H9 (cell line): Measurements from ENCODE around the gene L3MBTL4. TPM values are rescaled to one million over a fixed set of nuclear protein-coding genes. Genes with fewer than 3 reads are reported as not detected.

Experiments
- DNase-seq: peaks from one replicate; pipeline ENCODE4 v3.0.0-alpha.2; 2017
- H2AFZ ChIP-seq: one replicate; pipeline ENCODE4 v1.6.1; 2013; ENCODE audit warnings: mild to moderate bottlenecking, low read length, control low read depth, moderate library complexity
- H2AK5ac ChIP-seq: 2 replicates; pipeline ENCODE4 v1.6.1; 2013; ENCODE audit warnings: low read length, control low read depth, mixed read lengths; ENCODE audit not compliant: insufficient read length
- H2BK120ac ChIP-seq: one replicate; pipeline ENCODE4 v1.6.1; 2013; ENCODE audit warnings: low read depth, mild to moderate bottlenecking, low read length, control low read depth, inconsistent platforms; ENCODE audit not compliant: poor library complexity, severe bottlenecking
- H2BK12ac ChIP-seq: 2 replicates; pipeline ENCODE4 v1.6.1; 2013; ENCODE audit warnings: low read length, control low read depth, mixed read lengths, low read depth; ENCODE audit not compliant: insufficient read length
- H2BK15ac ChIP-seq: 2 replicates; pipeline ENCODE4 v1.6.1; 2013; ENCODE audit warnings: low read depth, low read length, control low read depth
- H2BK20ac ChIP-seq: one replicate; pipeline ENCODE4 v1.6.1; 2013; ENCODE audit warnings: low read depth, mild to moderate bottlenecking, low read length, control low read depth, inconsistent platforms; ENCODE audit not compliant: poor library complexity, severe bottlenecking
- H2BK5ac ChIP-seq: 2 replicates; pipeline ENCODE4 v1.6.1; 2013; ENCODE audit warnings: low read length, control low read depth, mixed read lengths; ENCODE audit not compliant: insufficient read length
- H3K14ac ChIP-seq: 2 replicates; pipeline ENCODE4 v1.6.1; 2013; ENCODE audit warnings: low read length, control low read depth; ENCODE audit not compliant: insufficient read depth
- H3K18ac ChIP-seq: 2 replicates; pipeline ENCODE4 v1.6.1; 2013; ENCODE audit warnings: low read depth, mild to moderate bottlenecking, mixed read lengths, low read length, control low read depth; ENCODE audit not compliant: insufficient read length
- H3K23ac ChIP-seq: 2 replicates; pipeline ENCODE4 v1.6.1; 2013; ENCODE audit warnings: low read length, control low read depth, mixed read lengths, low read depth; ENCODE audit not compliant: insufficient read length
- H3K23me2 ChIP-seq: 2 replicates; pipeline ENCODE4 v1.6.1; 2013; ENCODE audit warnings: low read depth, mild to moderate bottlenecking, mixed read lengths, low read length, control low read depth; ENCODE audit not compliant: insufficient read length, poor library complexity, severe bottlenecking
- H3K27ac ChIP-seq: 2 replicates; pipeline ENCODE4 v1.5.1; 2013; ENCODE audit warnings: low read length, control low read depth, mixed read lengths, low read depth; ENCODE audit not compliant: insufficient read length
- H3K27me3 ChIP-seq: 2 replicates; pipeline ENCODE4 v1.6.1; 2013; ENCODE audit warnings: low read length, control low read depth, inconsistent platforms; ENCODE audit not compliant: insufficient read depth
- H3K4ac ChIP-seq: 2 replicates; pipeline ENCODE4 v1.6.1; 2013; ENCODE audit warnings: low read depth, mild to moderate bottlenecking, control low read depth, inconsistent platforms, low read length, moderate library complexity
- H3K4me1 ChIP-seq: 2 replicates; pipeline ENCODE4 v1.6.1; 2013; ENCODE audit warnings: low read length, control low read depth, inconsistent platforms; ENCODE audit not compliant: insufficient read depth
- H3K4me2 ChIP-seq: 2 replicates; pipeline ENCODE4 v1.6.1; 2013; ENCODE audit warnings: low read length, control low read depth, mixed read lengths; ENCODE audit not compliant: insufficient read length, insufficient read depth
- H3K56ac ChIP-seq: 2 replicates; pipeline ENCODE4 v1.6.1; 2013; ENCODE audit warnings: low read depth, mild to moderate bottlenecking, mixed read lengths, low read length, control low read depth; ENCODE audit not compliant: insufficient read length
- H3K79me1 ChIP-seq: 2 replicates; pipeline ENCODE4 v1.6.1; 2013; ENCODE audit warnings: low read depth, mild to moderate bottlenecking, moderate library complexity, low read length, control low read depth, inconsistent platforms; ENCODE audit not compliant: insufficient read depth, poor library complexity, severe bottlenecking
- H3K79me2 ChIP-seq: 2 replicates; pipeline ENCODE4 v1.6.1; 2013; ENCODE audit warnings: low read length, control low read depth, inconsistent platforms; ENCODE audit not compliant: insufficient read depth
- H3K9ac ChIP-seq: 2 replicates; pipeline ENCODE4 v1.6.1; 2013; ENCODE audit warnings: low read length, control low read depth, mixed read lengths; ENCODE audit not compliant: insufficient read length; ENCODE audit errors: extremely low read depth
- H3K9me3 ChIP-seq: one replicate; pipeline ENCODE4 v1.6.1; 2013; ENCODE audit warnings: low read depth, low read length, inconsistent platforms; ENCODE audit not compliant: control insufficient read depth
- H3T11ph ChIP-seq: one replicate; pipeline ENCODE4 v1.6.1; 2013; ENCODE audit warnings: mild to moderate bottlenecking, low read length, control low read depth, inconsistent platforms
- H4K20me1 ChIP-seq: one replicate; pipeline ENCODE4 v1.6.1; 2013; ENCODE audit not compliant: control insufficient read depth, insufficient read length, insufficient read depth
- H4K5ac ChIP-seq: 2 replicates; pipeline ENCODE4 v1.6.1; 2013; ENCODE audit warnings: low read depth, mild to moderate bottlenecking, mixed read lengths, low read length, control low read depth; ENCODE audit not compliant: insufficient read length
- H4K8ac ChIP-seq: replicated peaks from 2 replicates; pipeline ENCODE4 v1.6.1; 2013; ENCODE audit warnings: low read length, control low read depth, mixed read lengths, low read depth; ENCODE audit not compliant: insufficient read length
- H4K91ac ChIP-seq: 2 replicates; pipeline ENCODE4 v1.6.1; 2013; ENCODE audit warnings: low read depth, mild to moderate bottlenecking, moderate library complexity, mixed read lengths, low read length, control low read depth; ENCODE audit not compliant: insufficient read length
- H3K27ac Mint-ChIP-seq, 3 experiments: 2 replicates in 2 of 3; 3 replicates in 1 of 3; pipeline ENCODE4 v1.8.0; 2020 to 2021; ENCODE audit warnings: mixed read lengths in 3 of 3, mild to moderate bottlenecking in 1 of 3, moderate library complexity in 1 of 3
- H3K27me3 Mint-ChIP-seq: 2 replicates; pipeline ENCODE4 v1.8.0; 2021; ENCODE audit warnings: low read depth, mild to moderate bottlenecking, moderate library complexity, mixed read lengths
- H3K36me3 Mint-ChIP-seq, 3 experiments: 2 replicates in 2 of 3; 3 replicates in 1 of 3; pipeline ENCODE4 v1.8.0; 2020 to 2021; ENCODE audit warnings: low read depth in 3 of 3, mixed read lengths in 3 of 3; ENCODE audit not compliant: insufficient read depth in 1 of 3
- H3K4me1 Mint-ChIP-seq, 2 experiments: 2 replicates each; pipeline ENCODE4 v1.8.0; 2020; ENCODE audit warnings: mixed read lengths in 2 of 2
- H3K4me3 Mint-ChIP-seq, 2 experiments: 2 replicates in 1 of 2; 3 replicates in 1 of 2; pipeline ENCODE4 v1.8.0; 2020 to 2021; ENCODE audit warnings: mild to moderate bottlenecking in 2 of 2, mixed read lengths in 2 of 2, moderate library complexity in 1 of 2
- H3K9me3 Mint-ChIP-seq, 2 experiments: 2 replicates in 1 of 2; 3 replicates in 1 of 2; pipeline ENCODE4 v1.8.0; 2020; ENCODE audit warnings: mild to moderate bottlenecking in 2 of 2, mixed read lengths in 2 of 2, moderate library complexity in 1 of 2
- CTCF ChIP-seq: fragments of 200-600 bp; sonication (generic); conservative IDR thresholded peaks from 3 replicates; pipeline ENCODE4 v1.8.0; 2021; ENCODE audit warnings: antibody characterized with exemption, mild to moderate bottlenecking
- WGBS: extraction: QIAGEN DNeasy Blood & Tissue Kit; methylation state at CpG from one replicate; pipeline ENCODE4 v1.1.7; 2013; ENCODE audit warnings: missing lambda C conversion rate, low lambda C conversion rate, mixed read lengths; ENCODE audit not compliant: insufficient read length; ENCODE audit errors: extremely low coverage; 5-methylcytosine and 5-hydroxymethylcytosine counted together
- total RNA-seq: library from RNA; stranded (reverse); gene quantifications from 2 replicates; pipeline ENCODE4 v1.2.1, GENCODE V29; 2021

Gene L3MBTL4
- total RNA-seq, 1 experiment from 2014 or later = 1.9 TPM

- no peaks in the 10 kb centered on the region for H3K27me3 ChIP-seq
- no peak overlapping the region for H3K4me3 Mint-ChIP-seq
- H3K4me1 Mint-ChIP-seq = no peaks in the 10 kb centered on the region
- H3K9ac ChIP-seq = no peak overlapping the region
- no peak overlapping the region for H3K23ac ChIP-seq
- H4K5ac ChIP-seq = no peak overlapping the region
- H2BK15ac ChIP-seq = no peak overlapping the region
- H2BK20ac ChIP-seq = no peak overlapping the region
- no peak overlapping the region for H2BK5ac ChIP-seq
- no peaks in the 10 kb centered on the region for H3K27me3 Mint-ChIP-seq
- no peak overlapping the region for H3K56ac ChIP-seq
- no peaks in the 10 kb centered on the region for H3K9me3 ChIP-seq
- H3K14ac ChIP-seq = no peak overlapping the region
- no peaks in the 10 kb centered on the region for H3K23me2 ChIP-seq
- H2BK12ac ChIP-seq = no peak overlapping the region
- DNase-seq = no peak
- no peak overlapping the region for H4K8ac ChIP-seq
- H3K9me3 Mint-ChIP-seq = peaks cover 0 to 2% of the 10 kb centered on the region in 2 experiments; a peak in 2 of 5 replicates
- H3K27ac Mint-ChIP-seq = no peak overlapping the region
- H3K79me1 ChIP-seq = no peaks in the 10 kb centered on the region
- no peak overlapping the region for H3K18ac ChIP-seq
- no peaks in the 10 kb centered on the region for H3K79me2 ChIP-seq
- no peak overlapping the region for H2BK120ac ChIP-seq
- H3K4ac ChIP-seq = no peak overlapping the region
- no peak overlapping the region for H2AK5ac ChIP-seq
- H4K20me1 ChIP-seq = no peaks in the 10 kb centered on the region
- WGBS = no CpG with 5 or more reads among the region's 1 CpG
- TF ChIP-seq CTCF = no peak
- H3K27ac ChIP-seq = no peak overlapping the region
- no peak overlapping the region for H4K91ac ChIP-seq
- no peak overlapping the region for H3T11ph ChIP-seq
- no peaks in the 10 kb centered on the region; a peak in 1 of 7 replicates for H3K36me3 Mint-ChIP-seq
- H2AFZ ChIP-seq = no peak overlapping the region
- H3K4me1 ChIP-seq = no peaks in the 10 kb centered on the region
- no peak overlapping the region for H3K4me2 ChIP-seq
Observed at GRCh38 chr18:6044319-6044718, 370.4 kb downstream of the L3MBTL4 start.
